Naive thymus-derived CD4-positive, alpha-beta T cell (primary cell): ENCODE data around the gene ROBO2. TPM values are rescaled to one million over a fixed set of nuclear protein-coding genes. Genes with fewer than 3 reads are reported as not detected.

Experiments
- ATAC-seq: fragments of 150-1000 bp; cut with Tn5 transposase; 2 replicates; pipeline ENCODE4 v1.10.0; 2021; ENCODE audit warnings: mild to moderate bottlenecking, moderate library complexity
- CTCF ChIA-PET: fragments of 350-600 bp; sonication (Branson Sonifier 250); formaldehyde crosslinking; loops from one replicate; lab custom pipeline; 2021; ENCODE audit warnings: antibody characterized with exemption; lab: Charles Lee
- POLR2A ChIA-PET: fragments of 350-600 bp; sonication (Branson Sonifier 250); formaldehyde crosslinking; loops from one replicate; lab custom pipeline; 2021; ENCODE audit warnings: antibody characterized with exemption, inconsistent platforms; lab: Charles Lee
- DNase-seq, 9 donors: peaks; one replicate each; pipeline versions ENCODE4 v3.0.0 to v3.0.0-alpha.2; 2020 to 2022; ENCODE audit warnings: mixed read lengths in 1 of 9
- H3K27ac ChIP-seq: one replicate; pipeline ENCODE4 v1.7.0; 2013; ENCODE audit warnings: mild to moderate bottlenecking, low read depth, low read length, moderate library complexity
- H3K27me3 ChIP-seq, 2 donors: one replicate each; pipeline ENCODE4 v1.7.0; 2013; ENCODE audit warnings: low read length in 2 of 2, mild to moderate bottlenecking in 2 of 2, moderate library complexity in 2 of 2; ENCODE audit not compliant: control insufficient read depth in 2 of 2, insufficient read depth in 2 of 2
- H3K36me3 ChIP-seq, 3 experiments: 1 replicate in 2 of 3; 2 replicates in 1 of 3; pipeline ENCODE4 v1.7.0; 2013; ENCODE audit warnings: low read length in 3 of 3, mild to moderate bottlenecking in 3 of 3, moderate library complexity in 1 of 3; ENCODE audit not compliant: insufficient read depth in 3 of 3, control insufficient read depth in 2 of 3
- H3K4me1 ChIP-seq, 2 donors: one replicate each; pipeline ENCODE4 v1.7.0; 2013; ENCODE audit warnings: low read length in 2 of 2, mild to moderate bottlenecking in 2 of 2, moderate library complexity in 1 of 2; ENCODE audit not compliant: control insufficient read depth in 2 of 2, insufficient read depth in 2 of 2
- H3K4me3 ChIP-seq: 2 replicates; pipeline ENCODE4 v1.7.0; 2013; ENCODE audit warnings: mild to moderate bottlenecking, low read length
- H3K9me3 ChIP-seq, 3 experiments: 1 replicate in 2 of 3; 2 replicates in 1 of 3; pipeline ENCODE4 v1.7.0; 2013; ENCODE audit warnings: low read length in 3 of 3; ENCODE audit not compliant: control insufficient read depth in 2 of 3
- H3K27ac Mint-ChIP-seq, 9 donors: one replicate each; pipeline ENCODE4 v1.8.0; 2020 to 2022; ENCODE audit warnings: mixed read lengths in 9 of 9, mild to moderate bottlenecking in 8 of 9, moderate library complexity in 5 of 9, inconsistent platforms in 2 of 9
- H3K27me3 Mint-ChIP-seq, 5 donors: one replicate each; pipeline ENCODE4 v1.8.0; 2021 to 2022; ENCODE audit warnings: mixed read lengths in 5 of 5, mild to moderate bottlenecking in 1 of 5
- H3K36me3 Mint-ChIP-seq, 5 donors: one replicate each; pipeline ENCODE4 v1.8.0; 2020 to 2022; ENCODE audit warnings: mixed read lengths in 5 of 5, mild to moderate bottlenecking in 3 of 5, inconsistent platforms in 1 of 5
- H3K4me1 Mint-ChIP-seq, 7 donors: one replicate each; pipeline ENCODE4 v1.8.0; 2020 to 2022; ENCODE audit warnings: mixed read lengths in 7 of 7, mild to moderate bottlenecking in 3 of 7, inconsistent platforms in 1 of 7
- H3K4me3 Mint-ChIP-seq, 10 donors: one replicate each; pipeline ENCODE4 v1.8.0; 2020 to 2022; ENCODE audit warnings: mild to moderate bottlenecking in 10 of 10, mixed read lengths in 10 of 10, moderate library complexity in 6 of 10, inconsistent platforms in 2 of 10
- H3K9me3 Mint-ChIP-seq, 11 donors: one replicate each; pipeline ENCODE4 v1.8.0; 2020 to 2022; ENCODE audit warnings: mixed read lengths in 11 of 11, mild to moderate bottlenecking in 4 of 11, inconsistent platforms in 1 of 11, moderate library complexity in 1 of 11
- intact Hi-C, 2 donors: fragments of 100-400 bp; cut with micrococcal nuclease; formaldehyde crosslinking; loops; one replicate each; pipeline ENCODE4 v1.15.1; 2023
- polyA plus RNA-seq, 2 donors: library from polyadenylated mRNA; unstranded; fragments of 300-500 nt; fragmentation: Illumina TruSeq; gene quantifications; one replicate each; pipeline ENCODE4 v1.2.3, GENCODE V29; 2021
- total RNA-seq, 6 experiments: library from RNA in 5 of 6; stranded (reverse) in 5 of 6; gene quantifications; 1 replicate in 5 of 6; 2 replicates in 1 of 6; pipeline ENCODE4 v1.2.3 and lab custom pipeline; 2021 to 2026

The ROBO2 gene
- total and polyA plus RNA-seq, 7 experiments from 2014 or later: not detected

DNA sequence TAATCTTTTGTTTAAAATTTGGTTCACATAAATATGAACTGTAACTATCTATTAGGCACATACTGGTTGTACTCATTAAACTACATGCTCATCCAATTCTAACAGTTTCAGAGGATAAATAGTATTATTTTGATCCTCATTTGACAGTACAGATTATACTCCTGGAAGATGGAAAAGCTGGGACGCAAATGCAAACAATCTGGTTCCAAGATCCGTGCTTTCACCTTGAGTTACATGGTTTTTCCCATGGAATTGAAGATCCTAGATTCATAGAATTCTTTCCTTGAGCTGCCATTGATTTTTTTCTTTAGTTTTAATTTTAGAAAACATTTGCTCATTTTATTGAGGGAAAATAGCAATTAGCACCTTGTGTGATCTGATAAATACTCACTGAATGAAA lies 285.8 kb downstream of the ROBO2 start:
- H3K27ac Mint-ChIP-seq: no peak overlapping the region
- H3K27me3 ChIP-seq: no peaks in the 10 kb centered on the region
- no peaks in the 10 kb centered on the region for H3K4me1 Mint-ChIP-seq
- DNase-seq (no peak), ATAC-seq (no peak)
- no peaks in the 10 kb centered on the region for H3K4me1 ChIP-seq
- peaks cover 0 to 12% (median 4%) of the 10 kb centered on the region in 11 donors for H3K9me3 Mint-ChIP-seq
- intact Hi-C loops: no loop called here
- ChIA-PET POLR2A (no interaction called here), CTCF (no interaction called here)
- H3K4me3 ChIP-seq: no peak overlapping the region
- H3K36me3 Mint-ChIP-seq: no peaks in the 10 kb centered on the region
- no peaks in the 10 kb centered on the region for H3K27me3 Mint-ChIP-seq
- no peak overlapping the region for H3K4me3 Mint-ChIP-seq
- H3K27ac ChIP-seq: no peak overlapping the region
- H3K9me3 ChIP-seq: no peaks in the 10 kb centered on the region
- no peaks in the 10 kb centered on the region for H3K36me3 ChIP-seq

DNA sequence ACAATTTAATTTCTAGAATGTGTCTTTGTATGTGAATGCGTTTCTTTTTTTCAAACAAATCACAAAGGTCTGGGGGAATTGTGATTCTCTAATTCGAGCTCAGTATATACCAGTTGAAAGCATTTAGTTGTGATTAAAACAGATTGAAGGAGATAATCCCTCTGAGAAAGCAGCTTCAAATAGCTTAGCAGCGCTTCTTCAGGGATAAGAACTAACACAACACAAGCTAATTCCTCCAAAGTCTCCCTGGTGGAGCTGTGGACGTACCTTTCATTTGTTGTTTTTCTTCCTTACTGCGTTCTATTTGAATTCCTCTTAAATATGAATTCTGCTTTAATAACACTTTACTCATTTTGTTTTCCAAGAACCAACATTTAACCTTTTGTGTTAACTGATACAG lies 286.7 kb downstream of the ROBO2 start:
- H3K27me3 Mint-ChIP-seq: no peaks in the 10 kb centered on the region

GRCh38 chr3:77328690-77329089 lies 288.8 kb downstream of the ROBO2 start:
- intact Hi-C loops: no loop called here
- Mint-ChIP-seq H3K36me3 (no peaks in the 10 kb centered on the region), H3K27ac (no peak overlapping the region), H3K4me3 (no peak overlapping the region), H3K9me3 (peaks cover 0 to 12% (median 2%) of the 10 kb centered on the region in 11 donors), H3K4me1 (no peaks in the 10 kb centered on the region), H3K27me3 (no peaks in the 10 kb centered on the region)
- DNase-seq (no peak), ATAC-seq (no peak)
- Histone ChIP-seq H3K27me3 (no peaks in the 10 kb centered on the region), H3K27ac (no peak overlapping the region), H3K9me3 (no peaks in the 10 kb centered on the region), H3K4me1 (no peaks in the 10 kb centered on the region), H3K36me3 (no peaks in the 10 kb centered on the region), H3K4me3 (no peak overlapping the region)
- ChIA-PET POLR2A (no interaction called here), CTCF (no interaction called here)

More for the DNA sequence above, 286.7 kb downstream of the ROBO2 start:
- POLR2A ChIA-PET: no interaction called here
- Histone ChIP-seq H3K4me1 (no peaks in the 10 kb centered on the region), H3K27me3 (no peaks in the 10 kb centered on the region), H3K4me3 (no peak overlapping the region), H3K9me3 (no peaks in the 10 kb centered on the region), H3K27ac (no peak overlapping the region), H3K36me3 (no peaks in the 10 kb centered on the region)
- ATAC-seq: no peak
- no peaks in the 10 kb centered on the region for H3K4me1 Mint-ChIP-seq
- H3K27ac Mint-ChIP-seq: no peak overlapping the region
- no peak overlapping the region for H3K4me3 Mint-ChIP-seq
- peaks cover 0 to 12% (median 3%) of the 10 kb centered on the region in 11 donors for H3K9me3 Mint-ChIP-seq
- H3K36me3 Mint-ChIP-seq: no peaks in the 10 kb centered on the region
- CTCF ChIA-PET: no interaction called here
- no peak for DNase-seq
- intact Hi-C loops: no loop called here

DNA sequence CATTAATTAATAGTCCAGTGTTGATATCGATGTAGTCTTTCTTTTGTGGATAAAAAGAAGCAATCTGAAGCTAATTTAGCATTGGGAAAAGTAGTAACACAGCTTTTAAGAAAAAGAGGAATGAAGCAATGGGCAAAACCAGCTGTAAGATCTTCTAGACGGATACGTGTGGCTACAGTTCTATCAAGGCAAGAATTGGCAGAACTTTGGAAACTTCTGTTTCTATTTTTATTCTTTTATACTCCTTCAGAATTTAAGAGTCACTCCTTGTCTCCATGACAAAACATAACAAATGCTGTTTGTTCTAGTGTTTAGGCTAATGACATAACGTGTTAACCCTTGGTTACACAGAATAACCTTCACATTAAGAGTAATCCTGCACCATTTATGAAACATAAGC lies 289.2 kb downstream of the ROBO2 start:
- Histone ChIP-seq H3K36me3 (no peaks in the 10 kb centered on the region), H3K4me3 (no peak overlapping the region), H3K27ac (no peak overlapping the region), H3K27me3 (no peaks in the 10 kb centered on the region), H3K4me1 (no peaks in the 10 kb centered on the region), H3K9me3 (no peaks in the 10 kb centered on the region)
- DNase-seq (no peak), ATAC-seq (no peak)
- intact Hi-C loops: no loop called here
- H3K36me3 Mint-ChIP-seq: no peaks in the 10 kb centered on the region
- no peaks in the 10 kb centered on the region for H3K27me3 Mint-ChIP-seq
- ChIA-PET CTCF (no interaction called here), POLR2A (no interaction called here)
- H3K4me3 Mint-ChIP-seq: no peak overlapping the region
- H3K4me1 Mint-ChIP-seq: no peaks in the 10 kb centered on the region
- peaks cover 0 to 12% (median 2%) of the 10 kb centered on the region in 11 donors for H3K9me3 Mint-ChIP-seq
- H3K27ac Mint-ChIP-seq: no peak overlapping the region

GRCh38 chr3:77338195-77338594 lies 298.3 kb downstream of the ROBO2 start:
- Mint-ChIP-seq H3K9me3 (peaks cover 0 to 12% (median 2%) of the 10 kb centered on the region in 11 donors), H3K36me3 (no peaks in the 10 kb centered on the region), H3K27ac (no peak overlapping the region), H3K4me3 (no peak overlapping the region), H3K4me1 (no peaks in the 10 kb centered on the region), H3K27me3 (no peaks in the 10 kb centered on the region)
- Histone ChIP-seq H3K4me1 (no peaks in the 10 kb centered on the region), H3K4me3 (no peak overlapping the region), H3K27me3 (no peaks in the 10 kb centered on the region), H3K27ac (no peak overlapping the region), H3K36me3 (no peaks in the 10 kb centered on the region), H3K9me3 (no peaks in the 10 kb centered on the region)
- CTCF ChIA-PET: no interaction called here
- DNase-seq (no peak), ATAC-seq (no peak)
- intact Hi-C loops: loop anchor here in 1 of 2 donors (5.0 kb wide), 1 partner anchor 1084 kb away; no protein-coding TSS in a partner anchor
- POLR2A ChIA-PET: no interaction called here

DNA sequence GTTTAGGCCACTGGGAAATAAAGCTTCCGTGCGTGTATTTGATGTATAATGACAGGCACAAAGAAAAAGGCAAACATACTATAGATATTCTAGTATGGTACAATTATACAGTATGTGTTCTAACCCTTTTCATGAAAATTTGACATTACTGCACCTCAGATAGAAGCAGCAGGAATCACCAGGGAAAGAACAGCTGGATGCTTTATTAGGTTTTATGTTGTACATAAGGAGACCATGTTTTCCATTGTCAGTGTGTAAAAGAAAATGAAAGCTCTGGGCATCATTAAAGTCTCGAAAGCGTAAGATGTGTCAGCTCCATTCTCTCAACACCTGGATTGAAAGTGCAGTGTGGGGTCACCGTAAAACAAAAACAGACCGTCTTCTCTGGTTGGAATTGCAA lies 302.1 kb downstream of the ROBO2 start:
- peaks cover 0 to 13% (median 4%) of the 10 kb centered on the region in 11 donors for H3K9me3 Mint-ChIP-seq
- Histone ChIP-seq H3K27ac (no peak overlapping the region), H3K4me1 (no peaks in the 10 kb centered on the region), H3K4me3 (no peak overlapping the region), H3K9me3 (no peaks in the 10 kb centered on the region), H3K27me3 (no peaks in the 10 kb centered on the region), H3K36me3 (no peaks in the 10 kb centered on the region)
- no peak for DNase-seq
- H3K4me3 Mint-ChIP-seq: no peak overlapping the region
- ChIA-PET CTCF (no interaction called here), POLR2A (no interaction called here)
- H3K27me3 Mint-ChIP-seq: no peaks in the 10 kb centered on the region
- H3K4me1 Mint-ChIP-seq: no peaks in the 10 kb centered on the region
- no peaks in the 10 kb centered on the region for H3K36me3 Mint-ChIP-seq
- intact Hi-C loops: no loop called here
- no peak overlapping the region for H3K27ac Mint-ChIP-seq
- no peak for ATAC-seq

DNA sequence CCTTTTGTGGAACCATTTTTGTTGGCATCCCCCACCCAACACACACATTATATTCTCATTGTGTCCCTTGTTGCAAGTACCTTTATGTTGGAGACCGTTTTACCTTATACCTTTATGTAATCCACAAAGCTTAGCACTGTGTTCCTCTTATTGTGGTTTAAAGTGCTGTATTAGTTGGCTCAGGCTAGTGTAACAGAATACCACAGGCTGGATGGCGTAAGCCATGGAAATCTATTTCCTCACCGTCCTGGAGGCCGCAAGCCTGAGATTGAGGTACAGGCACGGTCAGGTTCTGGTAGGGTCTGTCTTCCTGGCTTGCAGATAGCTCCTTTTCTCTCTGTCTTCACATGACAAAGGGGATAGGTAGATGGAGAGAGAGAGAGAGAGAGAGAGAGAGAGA lies 302.8 kb downstream of the ROBO2 start:
- no peak overlapping the region for H3K27ac Mint-ChIP-seq
- Histone ChIP-seq H3K9me3 (no peaks in the 10 kb centered on the region), H3K27me3 (no peaks in the 10 kb centered on the region), H3K4me3 (no peak overlapping the region), H3K27ac (no peak overlapping the region), H3K36me3 (no peaks in the 10 kb centered on the region), H3K4me1 (no peaks in the 10 kb centered on the region)
- H3K27me3 Mint-ChIP-seq: no peaks in the 10 kb centered on the region
- H3K36me3 Mint-ChIP-seq: no peaks in the 10 kb centered on the region
- ChIA-PET POLR2A (no interaction called here), CTCF (no interaction called here)
- no peaks in the 10 kb centered on the region for H3K4me1 Mint-ChIP-seq
- H3K4me3 Mint-ChIP-seq: no peak overlapping the region
- no peak for ATAC-seq
- H3K9me3 Mint-ChIP-seq: peaks cover 0 to 19% (median 6%) of the 10 kb centered on the region in 11 donors
- intact Hi-C loops: no loop called here
- no peak for DNase-seq
